GM12878 (cell line): Measurements from ENCODE around the gene PCGF1. TPM values are rescaled to one million over a fixed set of nuclear protein-coding genes. Genes with fewer than 3 reads are reported as not detected.

ENCODE experiments used
- ATAC-seq: fragments of 200-7000 bp; cut with Tn5 transposase; 3 replicates; pipeline ENCODE4 v1.9.1; 2020; ENCODE audit warnings: mild to moderate bottlenecking, moderate library complexity
- BruUV-seq: library from RNA; stranded (reverse); fragments of 400-500 nt; replicated peaks from 2 replicates; lab custom pipeline; 2021; lab: Mats Ljungman, UMichigan
- CTCF ChIA-PET: fragments of 300-600 bp; sonication (Branson Sonifier 250); formaldehyde crosslinking; extraction: SDS; loops from one replicate; lab custom pipeline; 2021; ENCODE audit warnings: inconsistent platforms; lab: Yijun Ruan, JAX
- POLR2A ChIA-PET: fragments of 350-600 bp; formaldehyde crosslinking; extraction: SDS; loops from one replicate; lab custom pipeline; 2021; ENCODE audit warnings: inconsistent platforms; lab: Charles Lee
- RAD21 ChIA-PET: fragments of 300-600 bp; sonication (Branson Sonifier 250); formaldehyde crosslinking; loops from one replicate; lab custom pipeline; 2023; ENCODE audit warnings: antibody characterized with exemption; ENCODE audit not compliant: unreplicated experiment; lab: Charles Lee
- SMC1A ChIA-PET: fragments of 300-600 bp; sonication (Branson Sonifier 250); formaldehyde crosslinking; loops from one replicate; lab custom pipeline; 2023; ENCODE audit not compliant: unreplicated experiment, uncharacterized antibody; lab: Charles Lee
- DNase-seq: peaks from one replicate; pipeline ENCODE4 v3.0.0-alpha.2; 2011; ENCODE audit warnings: low read depth, low spot score
- FAIRE-seq: peaks from 3 replicates; lab custom pipeline; 2011; peaks lifted over from hg19 to GRCh38; lab: Jason Lieb, UNC
- H2AFZ ChIP-seq: 2 replicates; pipeline ENCODE4 v1.6.0; 2011; ENCODE audit warnings: low read depth, low read length, control low read depth; ENCODE audit not compliant: control insufficient read depth
- H3K27ac ChIP-seq: 2 replicates; pipeline ENCODE4 v1.5.1; 2011; ENCODE audit warnings: control low read depth; ENCODE audit not compliant: control insufficient read depth, insufficient read depth
- H3K27me3 ChIP-seq, 2 experiments: replicated peaks in 1 of 2; 2 replicates each; pipeline versions ENCODE4 v1.6.0 to v1.6.1; 2011; ENCODE audit warnings: low read length in 1 of 2; ENCODE audit not compliant: control insufficient read depth in 2 of 2, insufficient read depth in 2 of 2
- H3K36me3 ChIP-seq, 2 experiments: 2 replicates each; pipeline ENCODE4 v1.5.1; 2011; ENCODE audit warnings: low read length in 1 of 2; ENCODE audit not compliant: control insufficient read depth in 2 of 2, insufficient read depth in 2 of 2
- H3K4me1 ChIP-seq: 2 replicates; pipeline ENCODE4 v1.6.1; 2011; ENCODE audit warnings: mild to moderate bottlenecking, low read length, moderate library complexity, mixed read lengths; ENCODE audit not compliant: control insufficient read depth, insufficient read depth
- H3K4me2 ChIP-seq: 2 replicates; pipeline ENCODE4 v1.6.0; 2011; ENCODE audit warnings: control low read depth; ENCODE audit not compliant: control insufficient read depth, insufficient read depth
- H3K4me3 ChIP-seq: fragments of 200-600 bp; sonication (generic); 2 replicates; pipeline ENCODE4 v1.5.1; 2016
- H3K79me2 ChIP-seq: 2 replicates; pipeline ENCODE4 v1.6.0; 2011; ENCODE audit warnings: low read length; ENCODE audit not compliant: control insufficient read depth, insufficient read depth
- H3K9ac ChIP-seq: 2 replicates; pipeline ENCODE4 v1.8.0; 2011; ENCODE audit warnings: low read length, control low read depth, mixed read lengths; ENCODE audit not compliant: control insufficient read depth, insufficient read depth
- H3K9me3 ChIP-seq: replicated peaks from 3 replicates; pipeline ENCODE4 v1.5.1; 2011; ENCODE audit warnings: mild to moderate bottlenecking, low read length; ENCODE audit not compliant: control insufficient read depth, insufficient read depth
- H4K20me1 ChIP-seq: 2 replicates; pipeline ENCODE4 v1.6.0; 2011; ENCODE audit not compliant: control insufficient read depth, insufficient read depth
- EGR1 ChIP-seq, 2 experiments: IDR thresholded peaks; 1 replicate in 1 of 2; 2 replicates in 1 of 2; pipeline ENCODE4 v1.6.1; 2011 to 2012; ENCODE audit warnings: low read depth in 2 of 2, low read length in 2 of 2, borderline replicate concordance in 1 of 2, mild to moderate bottlenecking in 1 of 2, moderate library complexity in 1 of 2
- EZH2 ChIP-seq: IDR thresholded peaks from 2 replicates; pipeline ENCODE4 v1.6.1; 2012; ENCODE audit warnings: low read depth, mild to moderate bottlenecking, control low read depth, inconsistent platforms, low read length, borderline replicate concordance; ENCODE audit not compliant: control insufficient read depth
- ZNF207 ChIP-seq: fragments of 450-650 bp; IDR thresholded peaks from 2 replicates; pipeline ENCODE4 v1.6.1; 2014; ENCODE audit warnings: antibody characterized with exemption, mild to moderate bottlenecking, borderline replicate concordance
- whole genome bisulfite sequencing: methylation state at CpG from one replicate; pipeline ENCODE4 v1.1.6; 2016; ENCODE audit warnings: low lambda C conversion rate; ENCODE audit not compliant: insufficient replicate concordance, insufficient coverage; ENCODE audit errors: missing lambda C conversion rate; 5-methylcytosine and 5-hydroxymethylcytosine counted together
- in situ Hi-C: fragments of 300-500 bp; cut with MboI; formaldehyde crosslinking; loops from 9 replicates; pipeline ENCODE4 v1.14.3; 2018; ENCODE audit warnings: mixed read lengths
- intact Hi-C: fragments of 100-400 bp; cut with micrococcal nuclease; formaldehyde crosslinking; loops from one replicate; pipeline ENCODE4 v1.14.2; 2022; ENCODE audit not compliant: unreplicated experiment
- polyA plus RNA-seq, 11 experiments: library from polyadenylated mRNA; depleted of rRNA in 4 of 11; unstranded in 6 of 11; stranded (reverse) in 5 of 11; fragments of >200 nt; fragmentation: Nextera tagmentation in 4 of 11; fragmentation: Illumina TruSeq in 1 of 11; extraction: Ambion mirVana in 4 of 11; extraction: Trizol in 1 of 11; gene quantifications; 1 replicate in 1 of 11; 2 replicates in 10 of 11; pipeline versions ENCODE4 v1.2.1 to v1.2.3, GENCODE V29; 2011 to 2016; ENCODE audit warnings: inconsistent platforms in 2 of 11, missing spikeins in 2 of 11, low read depth in 1 of 11
- total RNA-seq, 4 experiments: library from RNA; depleted of rRNA in 3 of 4; stranded (reverse); fragments of >200 nt in 3 of 4; fragmentation: Illumina TruSeq in 1 of 4; extraction: Trizol in 1 of 4; gene quantifications; 2 replicates each; pipeline versions ENCODE4 v1.2.1 to v1.2.3, GENCODE V29; 2013 to 2021

Gene PCGF1
- total and polyA plus RNA-seq, 10 of the 15 experiments (the other 5 are each of a cell fraction or from before 2014, with no cell fraction given) = 23.1 to 50.8 (median 27.4) TPM

DNA sequence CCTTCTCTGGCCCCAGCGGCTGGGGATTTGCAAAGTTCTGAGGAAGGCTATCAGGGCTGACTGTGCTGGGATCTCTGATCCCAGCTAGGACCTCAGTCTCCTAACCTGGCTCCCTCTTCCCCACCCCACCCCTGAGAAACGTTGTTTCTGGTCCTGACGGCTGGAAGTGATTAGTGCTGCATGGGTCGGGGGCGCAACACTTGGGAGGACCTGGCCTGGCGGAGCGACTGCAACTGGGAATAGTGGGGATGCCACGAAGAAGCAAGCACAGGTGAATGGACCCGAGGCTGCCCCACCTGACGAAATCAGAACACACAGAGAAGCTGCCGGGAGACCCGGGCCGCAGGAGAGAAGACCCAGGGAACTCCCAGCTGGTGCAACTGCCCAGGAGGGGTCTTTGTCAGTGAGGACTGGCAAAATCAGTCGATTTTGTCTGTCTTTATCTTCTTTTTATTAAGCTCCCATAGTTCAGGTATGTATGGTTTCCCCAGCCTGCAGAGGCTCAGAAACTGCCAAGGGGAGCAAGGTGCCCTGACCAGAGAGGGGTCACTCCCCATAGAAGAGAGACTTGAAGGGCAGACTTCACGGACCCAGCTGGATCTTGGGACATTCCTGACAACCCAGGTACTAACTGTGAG, 7.4 kb downstream of the PCGF1 start:
- FAIRE-seq (no peak), ATAC-seq (no peak), DNase-seq (no peak)
- H3K4me1 ChIP-seq = peaks cover 15% of the 10 kb centered on the region
- SMC1A ChIA-PET = interaction anchor here (0.9 to 7.0 kb wide), 5 partner anchors 10 to 86 kb away, joined by 3 to 71 read pairs (median 4); partner anchors contain the start of gene DQX1
- H3K9me3 ChIP-seq = no peaks in the 10 kb centered on the region
- H3K9ac ChIP-seq = no peak overlapping the region
- BruUV-seq = no TSS peak
- CTCF ChIA-PET = interaction anchor here (1.4 to 13.9 kb wide), 4 partner anchors 17 to 87 kb away, joined by 4 to 231 read pairs (median 84); partner anchors contain the start of genes AUP1, CCDC142, DQX1 and HTRA2
- POLR2A ChIA-PET = interaction anchor here (1.1 kb wide), 1 partner anchor 29 kb away, joined by 3 read pairs; the partner anchor contains the start of gene AUP1
- no peaks in the 10 kb centered on the region for H3K79me2 ChIP-seq
- H3K27ac ChIP-seq = no peak overlapping the region
- no peaks in the 10 kb centered on the region for H4K20me1 ChIP-seq
- TF ChIP-seq EGR1 (IDR thresholded peaks at IDR 0.05; ENCODE audit: borderline replicate concordance in 1 of 2, low read depth in 2 of 2, low read length in 2 of 2) (no peak), EZH2 (0 out of 2 replicates have a peak, but pooled peaks have one; percentile 78), ZNF207 (no peak)
- 83% methylated on average over 15 of the region's 15 CpGs for WGBS
- no peaks in the 10 kb centered on the region for H3K36me3 ChIP-seq
- no peak overlapping the region for H2AFZ ChIP-seq
- no peak overlapping the region for H3K4me3 ChIP-seq
- in situ Hi-C loops (no loop called here), intact Hi-C loops (no loop called here)
- H3K27me3 ChIP-seq = peaks cover 15 to 25% of the 10 kb centered on the region in 2 experiments; a peak in 3 of 4 replicates
- no peak overlapping the region for H3K4me2 ChIP-seq
- RAD21 ChIA-PET = interaction anchor here (1.1 to 2.6 kb wide), 4 partner anchors 16 to 89 kb away, joined by 4 to 10 read pairs (median 6); partner anchors contain the start of genes CCDC142, INO80B and TTC31
